Measurements from ENCODE around the gene RAB3IP.

RAB3IP gene

DNA sequence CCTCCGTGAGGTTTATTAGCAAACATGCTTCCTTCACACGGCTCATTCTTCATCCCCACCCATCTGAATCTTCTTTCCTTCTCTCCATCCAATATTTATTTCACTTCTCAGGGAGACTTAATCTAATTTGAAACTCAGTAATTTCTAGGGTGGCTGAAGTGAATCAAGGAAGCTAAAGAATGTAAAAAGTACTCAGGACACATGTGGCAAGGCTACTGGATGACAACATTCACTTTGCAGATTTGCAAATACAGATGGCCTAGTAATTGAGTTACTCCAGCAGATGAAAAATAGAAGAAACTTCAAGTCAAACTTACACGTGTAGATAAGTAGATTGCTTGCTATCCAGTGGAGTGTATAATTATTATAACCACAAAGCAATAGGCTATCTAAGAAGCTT is 24.1 kb upstream of the RAB3IP start:
- Histone ChIP-seq H3K4me3 (ENCODE audit: low read depth, low read length) (no peak overlapping the region), H3K9me3 (ENCODE audit: control insufficient read depth, insufficient read depth, low read depth, low read length) (no peaks in the 10 kb centered on the region), H3K9ac (ENCODE audit: low read length) (no peak overlapping the region), H3K36me3 (ENCODE audit: control insufficient read depth, insufficient read depth, low read length) (no peaks in the 10 kb centered on the region), H3K27me3 (ENCODE audit: control insufficient read depth, insufficient read depth, low read length) (no peaks in the 10 kb centered on the region), H3K27ac (ENCODE audit: low read depth, low read length) (no peak overlapping the region), H3K4me1 (ENCODE audit: control insufficient read depth, insufficient read depth, low read length) (peaks cover 4% of the 10 kb centered on the region; the same call in 1 of the 2 replicates)

DNA sequence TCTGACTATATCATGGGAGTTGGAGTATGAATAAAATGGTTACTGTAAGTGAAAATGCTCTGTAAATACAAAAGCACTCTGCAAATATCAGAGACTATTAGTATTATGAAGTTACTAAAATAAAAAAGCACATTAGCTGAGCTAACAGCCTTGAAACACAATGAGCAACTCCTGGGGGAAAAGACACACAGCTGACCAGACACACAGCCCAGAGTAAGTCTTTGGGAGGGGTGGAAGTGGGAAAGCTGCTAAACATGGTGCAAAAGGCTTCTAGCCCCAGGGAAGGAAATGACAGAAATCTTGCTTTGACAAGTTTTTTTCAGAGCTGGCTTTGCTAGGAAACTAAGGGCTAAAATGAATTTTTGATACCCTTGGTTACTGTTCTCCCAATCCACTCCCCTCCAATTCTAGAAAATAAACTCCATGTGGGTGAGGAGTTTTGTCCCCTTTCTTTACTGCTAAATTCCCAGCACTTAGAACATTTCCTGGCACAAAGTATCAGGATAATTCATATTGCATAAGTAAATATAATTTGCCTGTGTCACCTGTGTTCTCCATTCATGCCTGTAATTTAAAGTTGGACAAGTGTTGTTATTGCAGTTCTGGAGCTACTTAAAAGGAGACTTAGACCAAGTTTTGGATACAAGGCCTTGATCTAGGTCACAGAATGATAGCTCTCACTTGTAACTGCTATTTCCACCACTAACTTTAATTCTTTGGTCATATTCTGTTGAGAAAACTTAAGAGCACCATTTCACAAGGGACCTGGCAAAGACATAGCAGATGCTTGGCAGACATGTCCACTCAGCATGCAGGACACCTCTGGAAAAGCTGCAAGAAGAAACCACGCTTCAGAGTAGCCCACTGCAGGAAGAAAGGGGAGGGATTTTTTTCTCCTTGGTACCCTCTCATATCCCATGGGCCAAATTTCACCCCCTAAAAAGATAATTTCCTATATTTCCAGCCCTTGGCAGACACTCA is 19.0 kb upstream of the RAB3IP start:
- H3K4me1 ChIP-seq (ENCODE audit: control insufficient read depth, insufficient read depth, low read length): peaks cover 4% of the 10 kb centered on the region; the same call in 1 of the 2 replicates
- H3K9me3 ChIP-seq (ENCODE audit: control insufficient read depth, insufficient read depth, low read depth, low read length): no peaks in the 10 kb centered on the region
- H3K4me3 ChIP-seq (ENCODE audit: low read depth, low read length): no peak overlapping the region
- no peaks in the 10 kb centered on the region for H3K36me3 ChIP-seq (ENCODE audit: control insufficient read depth, insufficient read depth, low read length)
- H3K27ac ChIP-seq (ENCODE audit: low read depth, low read length): no peak overlapping the region
- no peak overlapping the region for H3K9ac ChIP-seq (ENCODE audit: low read length)
- H3K27me3 ChIP-seq (ENCODE audit: control insufficient read depth, insufficient read depth, low read length): no peaks in the 10 kb centered on the region

DNA sequence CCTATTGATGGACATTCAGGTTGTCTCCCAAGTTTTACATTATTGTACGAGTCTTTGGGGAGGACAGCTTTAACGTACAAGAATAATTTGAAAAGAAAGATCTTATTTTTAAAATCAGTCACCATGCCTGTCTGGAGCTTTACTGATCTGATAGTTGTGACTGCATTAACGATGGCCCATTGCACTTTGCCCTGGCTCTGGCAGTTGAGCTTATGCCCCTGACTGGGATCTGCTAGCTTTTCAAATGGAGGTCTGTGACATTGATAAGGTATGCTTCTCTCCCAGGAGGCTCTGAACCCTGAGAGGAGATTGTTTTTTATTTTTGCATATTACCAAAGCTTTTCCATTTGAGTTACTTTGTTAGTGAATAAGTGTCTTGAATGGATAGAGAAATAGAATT is 17.9 kb upstream of the RAB3IP start:
- no peak overlapping the region for H3K9ac ChIP-seq (ENCODE audit: low read length)
- H3K36me3 ChIP-seq (ENCODE audit: control insufficient read depth, insufficient read depth, low read length): no peaks in the 10 kb centered on the region
- H3K27ac ChIP-seq (ENCODE audit: low read depth, low read length): no peak overlapping the region
- no peak overlapping the region for H3K4me3 ChIP-seq (ENCODE audit: low read depth, low read length)
- no peaks in the 10 kb centered on the region for H3K9me3 ChIP-seq (ENCODE audit: control insufficient read depth, insufficient read depth, low read depth, low read length)
- H3K4me1 ChIP-seq (ENCODE audit: control insufficient read depth, insufficient read depth, low read length): no peaks in the 10 kb centered on the region
- no peaks in the 10 kb centered on the region for H3K27me3 ChIP-seq (ENCODE audit: control insufficient read depth, insufficient read depth, low read length)

DNA sequence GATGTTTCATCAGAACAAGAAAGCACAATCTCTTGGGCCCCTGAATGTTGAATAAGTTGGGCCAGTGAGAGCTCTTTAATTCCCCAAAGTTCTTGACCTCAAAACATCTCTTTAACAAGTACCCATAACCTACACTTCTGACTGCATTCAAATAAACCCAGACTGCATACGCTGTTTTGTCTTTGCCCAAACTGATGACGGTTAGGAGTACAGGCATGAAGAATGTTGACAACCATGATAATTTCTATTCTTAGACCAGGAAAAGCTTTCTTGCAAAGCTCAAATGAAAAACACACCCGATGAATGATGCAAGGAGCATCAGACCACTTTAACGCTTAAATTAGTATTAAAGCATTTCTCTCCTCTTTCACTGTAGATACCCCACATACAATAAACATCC is 11.7 kb upstream of the RAB3IP start:
- Histone ChIP-seq H3K27me3 (ENCODE audit: control insufficient read depth, insufficient read depth, low read length) (no peaks in the 10 kb centered on the region), H3K4me1 (ENCODE audit: control insufficient read depth, insufficient read depth, low read length) (no peaks in the 10 kb centered on the region), H3K4me3 (ENCODE audit: low read depth, low read length) (no peak overlapping the region), H3K9ac (ENCODE audit: low read length) (no peak overlapping the region), H3K36me3 (ENCODE audit: control insufficient read depth, insufficient read depth, low read length) (no peaks in the 10 kb centered on the region), H3K9me3 (ENCODE audit: control insufficient read depth, insufficient read depth, low read depth, low read length) (no peaks in the 10 kb centered on the region), H3K27ac (ENCODE audit: low read depth, low read length) (no peak overlapping the region)

DNA sequence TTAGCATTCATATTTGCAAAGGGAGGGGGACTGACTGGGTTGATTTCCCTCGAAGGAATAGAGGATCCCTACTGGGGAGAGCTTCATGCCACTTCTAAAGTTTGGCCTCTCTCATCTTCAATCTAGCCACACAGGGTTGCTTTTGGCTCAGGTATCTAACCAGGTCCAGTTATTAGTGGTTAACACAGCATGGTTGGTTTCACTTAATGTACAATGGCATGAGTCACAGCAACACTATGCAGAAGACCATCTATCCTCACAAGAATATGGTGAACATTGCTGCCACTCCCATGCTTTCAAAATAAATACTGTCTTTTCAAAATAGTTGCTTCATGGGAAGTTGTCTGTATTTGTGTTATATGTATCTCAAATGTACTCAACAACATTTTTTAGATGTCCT is 6.6 kb upstream of the RAB3IP start:
- no peaks in the 10 kb centered on the region for H3K36me3 ChIP-seq (ENCODE audit: control insufficient read depth, insufficient read depth, low read length)
- peaks cover 7% of the 10 kb centered on the region for H3K27me3 ChIP-seq (ENCODE audit: control insufficient read depth, insufficient read depth, low read length)
- H3K4me3 ChIP-seq (ENCODE audit: low read depth, low read length): no peak overlapping the region
- no peak overlapping the region for H3K27ac ChIP-seq (ENCODE audit: low read depth, low read length)
- H3K9me3 ChIP-seq (ENCODE audit: control insufficient read depth, insufficient read depth, low read depth, low read length): no peaks in the 10 kb centered on the region
- H3K4me1 ChIP-seq (ENCODE audit: control insufficient read depth, insufficient read depth, low read length): no peaks in the 10 kb centered on the region
- no peak overlapping the region for H3K9ac ChIP-seq (ENCODE audit: low read length)

DNA sequence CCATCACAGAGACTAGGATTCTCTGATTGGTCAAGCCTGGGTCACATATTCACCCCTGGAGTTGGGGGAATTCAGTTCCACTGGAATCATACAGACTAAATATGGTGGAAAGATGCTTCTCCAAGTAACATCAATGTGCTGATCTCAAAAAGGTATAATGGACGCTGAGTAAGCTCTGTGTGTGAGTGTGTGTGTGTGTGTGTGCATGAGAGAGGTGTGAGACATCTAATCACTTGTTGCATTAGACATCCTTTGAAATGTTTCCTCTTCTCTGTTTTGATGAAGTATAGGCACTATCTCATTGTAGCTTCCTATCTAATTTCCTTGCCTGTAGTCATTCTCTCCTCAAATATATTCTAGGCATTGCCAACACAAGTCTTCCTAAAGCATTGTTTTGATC is 5.0 kb upstream of the RAB3IP start:
- Histone ChIP-seq H3K27ac (ENCODE audit: low read depth, low read length) (no peak overlapping the region), H3K27me3 (ENCODE audit: control insufficient read depth, insufficient read depth, low read length) (peaks cover 20% of the 10 kb centered on the region), H3K9ac (ENCODE audit: low read length) (no peak overlapping the region), H3K36me3 (ENCODE audit: control insufficient read depth, insufficient read depth, low read length) (no peaks in the 10 kb centered on the region), H3K4me3 (ENCODE audit: low read depth, low read length) (no peak overlapping the region), H3K4me1 (ENCODE audit: control insufficient read depth, insufficient read depth, low read length) (peaks cover 4% of the 10 kb centered on the region; the same call in 1 of the 2 replicates), H3K9me3 (ENCODE audit: control insufficient read depth, insufficient read depth, low read depth, low read length) (no peaks in the 10 kb centered on the region)

DNA sequence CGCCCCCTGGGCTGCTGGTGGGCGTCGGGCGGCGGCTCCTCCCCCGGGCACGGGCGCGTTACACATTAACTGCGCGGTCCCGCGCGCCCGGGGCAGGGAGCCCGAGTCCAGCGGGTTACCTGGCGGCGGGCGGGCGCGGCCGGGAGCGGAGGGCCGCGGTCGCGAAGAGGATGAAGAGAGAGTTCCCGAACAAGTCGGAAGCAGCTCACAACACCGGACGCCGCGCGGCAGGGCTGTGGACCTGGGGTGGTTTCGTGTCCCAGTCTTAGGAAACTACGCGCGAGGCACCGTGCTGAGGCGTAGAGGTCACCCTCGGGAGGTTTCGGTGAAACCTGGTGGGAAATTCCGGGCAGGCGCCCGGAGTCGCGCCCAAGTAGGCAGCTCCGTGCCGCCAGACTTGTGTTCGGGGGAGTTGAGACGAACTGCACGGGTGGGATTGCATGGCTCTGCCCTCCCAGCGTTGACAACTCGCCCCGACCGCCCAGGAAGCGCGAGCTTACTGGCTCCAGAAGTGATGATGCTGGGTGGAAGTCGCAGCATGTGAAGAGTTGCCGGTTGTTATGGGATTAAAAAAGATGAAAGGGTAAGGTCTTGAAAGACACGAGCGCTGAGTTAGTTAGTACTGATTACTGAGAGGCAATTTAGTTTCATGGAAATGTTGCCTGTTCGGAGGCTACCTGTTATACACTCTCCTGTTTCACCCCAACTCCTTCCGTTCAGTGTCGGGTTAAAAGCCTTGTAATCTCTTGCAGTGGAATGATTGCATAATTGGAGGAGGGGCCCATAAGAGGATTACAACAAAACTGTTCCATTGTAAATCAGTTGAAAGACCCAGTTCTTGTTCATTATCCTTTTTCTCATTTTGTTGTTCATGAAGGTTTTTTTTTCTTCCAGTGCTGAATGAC is 879 bp downstream of the RAB3IP start:
- Histone ChIP-seq H3K27ac (ENCODE audit: low read depth, low read length) (no peak overlapping the region), H3K36me3 (ENCODE audit: control insufficient read depth, insufficient read depth, low read length) (no peaks in the 10 kb centered on the region), H3K4me3 (ENCODE audit: low read depth, low read length) (peak overlapping the region; percentile 86), H3K27me3 (ENCODE audit: control insufficient read depth, insufficient read depth, low read length) (peaks cover 45% of the 10 kb centered on the region), H3K9ac (ENCODE audit: low read length) (peak overlapping the region; percentile 25), H3K4me1 (ENCODE audit: control insufficient read depth, insufficient read depth, low read length) (peaks cover 4% of the 10 kb centered on the region; the same call in 1 of the 2 replicates), H3K9me3 (ENCODE audit: control insufficient read depth, insufficient read depth, low read depth, low read length) (no peaks in the 10 kb centered on the region)

DNA sequence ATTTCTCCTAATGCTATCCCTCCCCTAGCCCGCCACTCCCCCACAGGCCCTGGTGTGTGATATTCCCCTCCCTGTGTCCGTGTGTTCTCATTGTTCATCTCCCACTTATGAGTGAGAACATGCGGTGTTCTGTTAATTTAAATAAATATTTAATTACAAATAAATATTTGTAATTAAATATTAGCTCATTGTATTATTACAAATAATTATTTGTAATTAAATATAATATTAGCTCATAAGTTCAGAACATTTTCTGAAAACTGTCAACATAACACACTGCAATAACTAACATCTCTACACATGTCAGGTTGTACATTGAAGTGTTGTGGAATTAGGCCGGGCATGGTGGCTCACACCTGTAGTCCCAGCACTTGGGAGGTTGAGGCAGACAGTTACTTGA is 5.4 kb downstream of the RAB3IP start:
- Histone ChIP-seq H3K27me3 (ENCODE audit: control insufficient read depth, insufficient read depth, low read length) (peaks cover 25% of the 10 kb centered on the region), H3K4me1 (ENCODE audit: control insufficient read depth, insufficient read depth, low read length) (no peaks in the 10 kb centered on the region), H3K9me3 (ENCODE audit: control insufficient read depth, insufficient read depth, low read depth, low read length) (peaks cover 4% of the 10 kb centered on the region), H3K9ac (ENCODE audit: low read length) (no peak overlapping the region), H3K27ac (ENCODE audit: low read depth, low read length) (no peak overlapping the region), H3K36me3 (ENCODE audit: control insufficient read depth, insufficient read depth, low read length) (no peaks in the 10 kb centered on the region), H3K4me3 (ENCODE audit: low read depth, low read length) (no peak overlapping the region)

DNA sequence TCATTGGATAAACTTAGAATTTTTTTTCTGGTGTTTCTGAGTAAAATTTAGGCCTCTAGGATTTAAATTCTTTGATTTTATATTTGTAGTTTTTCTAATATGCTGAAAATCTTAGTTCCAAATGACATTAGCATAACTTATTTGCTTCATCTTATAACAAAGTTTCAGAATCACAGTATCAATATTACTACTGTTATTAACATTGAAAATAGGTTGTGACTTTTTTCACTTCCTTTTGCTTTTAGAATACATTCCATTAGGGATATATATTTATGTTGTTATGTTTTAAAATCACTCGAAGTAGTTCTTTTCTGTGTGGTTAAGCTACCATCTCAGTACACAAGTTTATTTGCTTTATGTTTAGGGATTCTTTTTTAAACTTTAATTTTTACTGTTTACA is 12.8 kb downstream of the RAB3IP start:
- H3K4me1 ChIP-seq (ENCODE audit: control insufficient read depth, insufficient read depth, low read length): no peaks in the 10 kb centered on the region
- no peaks in the 10 kb centered on the region for H3K27me3 ChIP-seq (ENCODE audit: control insufficient read depth, insufficient read depth, low read length)
- H3K9ac ChIP-seq (ENCODE audit: low read length): no peak overlapping the region
- H3K27ac ChIP-seq (ENCODE audit: low read depth, low read length): no peak overlapping the region
- H3K36me3 ChIP-seq (ENCODE audit: control insufficient read depth, insufficient read depth, low read length): peaks cover 8% of the 10 kb centered on the region
- peaks cover 11% of the 10 kb centered on the region for H3K9me3 ChIP-seq (ENCODE audit: control insufficient read depth, insufficient read depth, low read depth, low read length)
- H3K4me3 ChIP-seq (ENCODE audit: low read depth, low read length): no peak overlapping the region

DNA sequence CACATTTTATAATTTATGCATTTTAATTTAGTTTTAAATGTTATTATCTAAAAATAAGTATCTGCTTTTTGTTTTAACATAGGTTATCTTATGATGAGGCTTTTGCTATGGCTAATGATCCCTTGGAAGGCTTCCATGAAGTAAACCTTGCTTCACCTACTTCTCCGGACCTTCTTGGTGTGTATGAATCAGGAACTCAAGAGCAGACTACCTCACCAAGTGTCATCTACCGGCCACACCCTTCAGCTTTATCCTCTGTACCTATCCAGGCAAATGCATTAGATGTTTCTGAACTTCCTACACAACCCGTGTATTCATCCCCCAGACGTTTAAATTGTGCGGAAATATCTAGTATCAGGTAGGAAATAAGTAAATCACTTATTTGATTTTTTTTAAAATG is 16.6 kb downstream of the RAB3IP start:
- H3K9me3 ChIP-seq (ENCODE audit: control insufficient read depth, insufficient read depth, low read depth, low read length): peaks cover 15% of the 10 kb centered on the region
- H3K27me3 ChIP-seq (ENCODE audit: control insufficient read depth, insufficient read depth, low read length): no peaks in the 10 kb centered on the region
- H3K4me3 ChIP-seq (ENCODE audit: low read depth, low read length): no peak overlapping the region
- H3K9ac ChIP-seq (ENCODE audit: low read length): no peak overlapping the region
- peaks cover 21% of the 10 kb centered on the region for H3K36me3 ChIP-seq (ENCODE audit: control insufficient read depth, insufficient read depth, low read length)
- no peaks in the 10 kb centered on the region for H3K4me1 ChIP-seq (ENCODE audit: control insufficient read depth, insufficient read depth, low read length)
- no peak overlapping the region for H3K27ac ChIP-seq (ENCODE audit: low read depth, low read length)
